OCI-LY1 (cell line): Measurements from ENCODE around the gene LCN6.

Source experiments
- H2AFZ ChIP-seq: fragments of 200-600 bp; sonication (generic), shearing (Covaris generic); 2 replicates; pipeline ENCODE4 v1.6.0; 2014; ENCODE audit warnings: antibody characterized with exemption, mild to moderate bottlenecking, low read length
- H3F3A ChIP-seq: fragments of 200-600 bp; sonication (generic), shearing (Covaris generic); 2 replicates; pipeline ENCODE4 v1.6.0; 2014; ENCODE audit warnings: mild to moderate bottlenecking, antibody characterized with exemption, low read length, moderate library complexity; ENCODE audit not compliant: insufficient read depth
- H3K27ac ChIP-seq: fragments of 200-600 bp; sonication (generic); 2 replicates; pipeline ENCODE4 v1.5.1; 2014; ENCODE audit warnings: low read length, mixed run types, mild to moderate bottlenecking, low read depth; ENCODE audit not compliant: poor library complexity, severe bottlenecking
- H3K27me3 ChIP-seq: fragments of 200-600 bp; sonication (generic); 2 replicates; pipeline ENCODE4 v1.6.0; 2014; ENCODE audit warnings: antibody characterized with exemption, mild to moderate bottlenecking, low read length, moderate library complexity; ENCODE audit not compliant: insufficient read depth
- H3K36me3 ChIP-seq: fragments of 200-600 bp; sonication (generic); 2 replicates; pipeline ENCODE4 v1.6.1; 2014; ENCODE audit warnings: mild to moderate bottlenecking, antibody characterized with exemption, low read length, moderate library complexity, mixed read lengths; ENCODE audit not compliant: insufficient read depth
- H3K4me1 ChIP-seq: fragments of 200-600 bp; sonication (generic); 2 replicates; pipeline ENCODE4 v1.5.1; 2014; ENCODE audit warnings: mild to moderate bottlenecking, low read length, moderate library complexity; ENCODE audit not compliant: insufficient read depth, severe bottlenecking
- H3K4me2 ChIP-seq: fragments of 200-600 bp; sonication (generic), shearing (Covaris generic); 2 replicates; pipeline ENCODE4 v1.6.1; 2014; ENCODE audit warnings: low read length
- H3K4me3 ChIP-seq: fragments of 200-600 bp; sonication (generic); 2 replicates; pipeline ENCODE4 v1.5.1; 2014; ENCODE audit warnings: low read length, low read depth, mild to moderate bottlenecking, mixed read lengths; ENCODE audit not compliant: poor library complexity, severe bottlenecking
- H3K79me2 ChIP-seq: fragments of 200-600 bp; shearing (Covaris generic); 2 replicates; pipeline ENCODE4 v1.6.1; 2016; ENCODE audit warnings: mixed run types, low read length, mixed read lengths; ENCODE audit not compliant: insufficient read depth
- H3K9ac ChIP-seq: fragments of 200-600 bp; sonication (generic), shearing (Covaris generic); 2 replicates; pipeline ENCODE4 v1.6.1; 2014; ENCODE audit warnings: mild to moderate bottlenecking, low read length, mixed read lengths
- H3K9me2 ChIP-seq: fragments of 200-600 bp; sonication (generic), shearing (Covaris generic); 2 replicates; pipeline ENCODE4 v1.6.1; 2014; ENCODE audit warnings: low read depth, mild to moderate bottlenecking, low read length, mixed read lengths
- H3K9me3 ChIP-seq: fragments of 200-600 bp; shearing (Covaris generic); 2 replicates; pipeline ENCODE4 v1.6.1; 2014; ENCODE audit warnings: low read length, mixed read lengths
- H4K20me1 ChIP-seq: fragments of 200-600 bp; sonication (generic), shearing (Covaris generic); 2 replicates; pipeline ENCODE4 v1.6.0; 2016; ENCODE audit warnings: mild to moderate bottlenecking, low read length; ENCODE audit not compliant: insufficient read depth
- CTCF ChIP-seq: fragments of 200-600 bp; sonication (generic), shearing (Covaris generic); IDR thresholded peaks from 2 replicates; pipeline ENCODE4 v1.5.1; 2017; ENCODE audit warnings: mild to moderate bottlenecking, antibody characterized with exemption, low read length, moderate library complexity, mixed read lengths
- EZH2 ChIP-seq: fragments of 200-600 bp; sonication (generic), shearing (Covaris generic); IDR thresholded peaks from 2 replicates; pipeline ENCODE4 v1.8.0; 2017; ENCODE audit warnings: borderline replicate concordance, mixed run types, mild to moderate bottlenecking, antibody characterized with exemption, low read length, moderate library complexity, mixed read lengths

Gene LCN6

GRCh38 chr9:136697146-136697820 is 51.0 kb downstream of the LCN6 start:
- Histone ChIP-seq H3K4me1 (peaks cover 13% of the 10 kb centered on the region), H3K9me2 (no peaks in the 10 kb centered on the region), H3K79me2 (no peaks in the 10 kb centered on the region), H3K9ac (no peak overlapping the region), H4K20me1 (no peaks in the 10 kb centered on the region), H2AFZ (no peak overlapping the region), H3K27me3 (peaks cover 21% of the 10 kb centered on the region; the same call in 1 of the 2 replicates), H3K36me3 (no peaks in the 10 kb centered on the region), H3K4me2 (no peak overlapping the region; the same call in 1 of the 2 replicates), H3K27ac (no peak overlapping the region), H3K9me3 (no peaks in the 10 kb centered on the region), H3F3A (no peaks in the 10 kb centered on the region), H3K4me3 (no peak overlapping the region)
- TF ChIP-seq CTCF: no peak

- Histone ChIP-seq H3K27ac (no peak overlapping the region), H3K27me3 (peaks cover 17% of the 10 kb centered on the region; the same call in 1 of the 2 replicates), H3K4me3 (no peak overlapping the region), H2AFZ (no peak overlapping the region), H3K9me2 (no peaks in the 10 kb centered on the region), H3F3A (no peaks in the 10 kb centered on the region), H3K9ac (no peak overlapping the region), H4K20me1 (no peaks in the 10 kb centered on the region), H3K79me2 (no peaks in the 10 kb centered on the region), H3K4me1 (peaks cover 13% of the 10 kb centered on the region), H3K4me2 (no peak overlapping the region), H3K9me3 (no peaks in the 10 kb centered on the region), H3K36me3 (no peaks in the 10 kb centered on the region)
- TF ChIP-seq EZH2 (no peak), CTCF (no peak)
Measured at GRCh38 chr9:136696502-136696901, 51.8 kb downstream of the LCN6 start.

GRCh38 chr9:136695955-136696354 is 52.4 kb downstream of the LCN6 start:
- Histone ChIP-seq H3K27ac (no peak overlapping the region), H3F3A (no peaks in the 10 kb centered on the region), H3K79me2 (no peaks in the 10 kb centered on the region), H3K4me1 (peaks cover 13% of the 10 kb centered on the region), H3K9me3 (no peaks in the 10 kb centered on the region), H3K9ac (no peak overlapping the region), H3K9me2 (no peaks in the 10 kb centered on the region), H3K4me2 (no peak overlapping the region), H3K4me3 (no peak overlapping the region), H3K36me3 (no peaks in the 10 kb centered on the region), H2AFZ (no peak overlapping the region), H3K27me3 (peaks cover 14% of the 10 kb centered on the region; the same call in 1 of the 2 replicates), H4K20me1 (no peaks in the 10 kb centered on the region)
- TF ChIP-seq CTCF (no peak), EZH2 (no peak)
